HepG2 (cell line): ENCODE measurements around the gene CDK15. TPM values are rescaled to one million over a fixed set of nuclear protein-coding genes. Genes with fewer than 3 reads are reported as not detected.

Source experiments
- E2F1 ChIP-seq: sonication (generic); formaldehyde crosslinking; IDR thresholded peaks from 2 replicates; pipeline ENCODE4 v1.5.0; 2020; ENCODE audit warnings: missing genetic modification reagents
- GTF3A ChIP-seq: sonication (generic); formaldehyde crosslinking; conservative IDR thresholded peaks from 2 replicates; pipeline ENCODE4 v1.4.0; 2020; ENCODE audit warnings: mild to moderate bottlenecking, missing genetic modification reagents
- HES4 ChIP-seq: sonication (generic); formaldehyde crosslinking; IDR thresholded peaks from 2 replicates; pipeline ENCODE4 v1.9.0; 2021; ENCODE audit warnings: mild to moderate bottlenecking, missing genetic modification reagents, borderline replicate concordance
- KDM6A ChIP-seq: IDR thresholded peaks from 2 replicates; pipeline ENCODE4 v1.6.1; 2016; ENCODE audit warnings: low read depth
- LRRFIP1 ChIP-seq: sonication (generic); formaldehyde crosslinking; conservative IDR thresholded peaks from 2 replicates; pipeline ENCODE4 v1.4.0; 2020; ENCODE audit warnings: missing genetic modification reagents
- MXD4 ChIP-seq: IDR thresholded peaks from 2 replicates; pipeline ENCODE4 v1.6.1; 2016; ENCODE audit warnings: mild to moderate bottlenecking, missing biosample characterization, missing genetic modification reagents
- NFE2L1 ChIP-seq: sonication (generic); formaldehyde crosslinking; IDR thresholded peaks from 2 replicates; pipeline ENCODE4 v1.4.0; 2020; ENCODE audit warnings: missing genetic modification reagents, mild to moderate bottlenecking, borderline replicate concordance
- NFYC ChIP-seq: IDR thresholded peaks from 2 replicates; pipeline ENCODE4 v1.6.1; 2016; ENCODE audit warnings: missing genetic modification reagents, missing compliant biosample characterization
- RFX5 ChIP-seq: IDR thresholded peaks from 2 replicates; pipeline ENCODE4 v1.6.1; 2011; ENCODE audit warnings: low read depth, low read length, improper control_type of control experiment
- TOPORS ChIP-seq: sonication (generic); formaldehyde crosslinking; IDR thresholded peaks from 2 replicates; pipeline ENCODE4 v1.8.0; 2023; ENCODE audit warnings: mild to moderate bottlenecking, missing genetic modification reagents
- TRIM22 ChIP-seq: fragments of 450-650 bp; IDR thresholded peaks from 2 replicates; pipeline ENCODE4 v1.6.1; 2017
- ZFP91 ChIP-seq: sonication (generic); formaldehyde crosslinking; IDR thresholded peaks from 2 replicates; pipeline ENCODE4 v1.9.0; 2022; ENCODE audit warnings: missing genetic modification reagents, mild to moderate bottlenecking, borderline replicate concordance
- ZMYM4 ChIP-seq: sonication (generic); formaldehyde crosslinking; IDR thresholded peaks from 2 replicates; pipeline ENCODE4 v1.8.1; 2023; ENCODE audit warnings: mild to moderate bottlenecking, missing genetic modification reagents
- ZNF180 ChIP-seq: sonication (generic); formaldehyde crosslinking; IDR thresholded peaks from 2 replicates; pipeline ENCODE4 v1.4.0; 2020; ENCODE audit warnings: low read depth, missing genetic modification reagents, borderline replicate concordance
- ZNF350 ChIP-seq: sonication (generic); formaldehyde crosslinking; IDR thresholded peaks from 2 replicates; pipeline ENCODE4 v1.4.0; 2020; ENCODE audit warnings: mild to moderate bottlenecking, low read depth, missing genetic modification reagents, borderline replicate concordance
- ZNF503 ChIP-seq: sonication (generic); formaldehyde crosslinking; IDR thresholded peaks from 2 replicates; pipeline ENCODE4 v1.4.0; 2020; ENCODE audit warnings: missing genetic modification reagents
- ZNF615 ChIP-seq: sonication (generic); formaldehyde crosslinking; IDR thresholded peaks from 2 replicates; pipeline ENCODE4 v1.5.0; 2020; ENCODE audit warnings: mild to moderate bottlenecking, missing genetic modification reagents, borderline replicate concordance
- ZNF724P ChIP-seq: sonication (generic); formaldehyde crosslinking; IDR thresholded peaks from 2 replicates; pipeline ENCODE4 v1.8.0; 2022; ENCODE audit warnings: missing genetic modification reagents, borderline replicate concordance
- ZNF777 ChIP-seq: sonication (generic); formaldehyde crosslinking; IDR thresholded peaks from 2 replicates; pipeline ENCODE4 v1.4.0; 2020; ENCODE audit warnings: missing genetic modification reagents
- ZNF879 ChIP-seq: sonication (generic); formaldehyde crosslinking; IDR thresholded peaks from 2 replicates; pipeline ENCODE4 v1.8.1; 2023; ENCODE audit warnings: missing genetic modification reagents
- ZZZ3 ChIP-seq: sonication (generic); formaldehyde crosslinking; IDR thresholded peaks from 2 replicates; pipeline ENCODE4 v1.4.0; 2020; ENCODE audit warnings: missing genetic modification reagents, mild to moderate bottlenecking, borderline replicate concordance
- polyA plus RNA-seq, 8 experiments: library from polyadenylated mRNA; depleted of rRNA in 3 of 8; stranded (reverse) in 7 of 8; unstranded in 1 of 8; fragments of >200 nt; fragmentation: Illumina TruSeq in 4 of 8; extraction: Trizol in 4 of 8; gene quantifications; 2 replicates each; pipeline versions ENCODE4 v1.2.1 to v1.2.3, GENCODE V29; 2011 to 2016; ENCODE audit warnings: low read depth in 4 of 8, missing spikeins in 1 of 8, mixed read lengths in 1 of 8; ENCODE audit not compliant: insufficient read depth in 1 of 8
- total RNA-seq, 5 experiments: library from RNA; depleted of rRNA; stranded (reverse); fragments of >200 nt; fragmentation: Illumina TruSeq; extraction: Trizol; gene quantifications; 2 replicates each; pipeline ENCODE4 v1.2.3, GENCODE V29; 2016; ENCODE audit warnings: low read depth in 1 of 5

CDK15 gene
- total and polyA plus RNA-seq, 2 of the 13 experiments (the other 11 are each of a cell fraction or from before 2014, with no cell fraction given): not detected

- TF ChIP-seq ZNF503 (CRISPR knock-in tag) (peak; percentile 61), RFX5 (peak; percentile 59), ZNF724P (CRISPR knock-in tag) (no peak), E2F1 (CRISPR knock-in tag) (no peak), ZMYM4 (CRISPR knock-in tag) (peak; percentile 99), LRRFIP1 (CRISPR knock-in tag) (no peak), HES4 (CRISPR knock-in tag) (peak; percentile 79; the same call in 1 of the 2 replicates), NFYC (CRISPR knock-in tag) (peak; percentile 67), ZNF180 (CRISPR knock-in tag) (peak; percentile 87), TRIM22 (no peak), KDM6A (CRISPR knock-in tag) (no peak), ZNF350 (CRISPR knock-in tag) (peak; percentile 89), NFE2L1 (CRISPR knock-in tag) (no peak), ZFP91 (CRISPR knock-in tag) (peak; percentile 89; the same call in 1 of the 2 replicates), ZNF777 (peak; percentile 47), MXD4 (CRISPR knock-in tag) (0 out of 2 replicates have a peak, but pooled peaks have one; percentile 21), TOPORS (peak; percentile 80; the same call in 1 of the 2 replicates), ZNF879 (peak; percentile 78; the same call in 1 of the 2 replicates), ZNF615 (CRISPR knock-in tag) (no peak), GTF3A (CRISPR knock-in tag) (peak; percentile 60; the same call in 1 of the 2 replicates), ZZZ3 (CRISPR knock-in tag) (peak; percentile 86; the same call in 1 of the 2 replicates)
These were observed 25.5 kb upstream of the CDK15 start, which contains the start of gene ALS2 (continued) for GRCh38 chr2:201780674-201781493.
